ENCODE measurements around the gene TPST2.

DNA sequence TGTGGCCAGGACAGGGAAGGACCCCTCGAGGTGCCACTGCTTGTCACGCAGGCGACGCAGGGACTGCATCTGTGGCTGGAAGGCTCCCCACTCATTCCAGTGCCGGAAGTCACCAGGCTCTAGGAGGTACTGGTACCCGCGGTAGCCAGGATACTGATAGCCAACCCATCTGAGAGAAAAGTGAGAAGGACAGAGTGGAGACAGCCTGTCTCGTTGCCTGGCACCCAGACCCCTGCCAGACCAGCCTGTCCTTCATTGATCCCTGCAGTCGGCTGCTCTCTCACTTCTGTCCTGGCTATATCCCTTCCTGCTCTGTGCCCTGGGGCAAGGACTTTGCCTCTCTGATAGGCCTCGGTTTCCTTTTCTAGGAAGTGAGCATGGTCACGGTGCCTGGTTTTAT, 9.6 kb upstream of the TPST2 start:
- TF ChIP-seq SP1 (IDR thresholded peaks at IDR 0.05), result no peak
- TF ChIP-seq FOXM1 (IDR thresholded peaks at IDR 0.05; ENCODE audit: borderline replicate concordance), result no peak
